ENCODE results near the gene PDE6C. TPM values are rescaled to one million over a fixed set of nuclear protein-coding genes. Genes with fewer than 3 reads are reported as not detected.

Gene PDE6C
- polyA plus RNA-seq, 1 donor (not counting 4 experiments of a cell fraction or from before 2014, with no cell fraction given), result not detected

- Histone ChIP-seq H4K20me1 (ENCODE audit: control insufficient read depth, extremely low read depth, insufficient read depth, low read length) (no peaks in the 10 kb centered on the region), H3K9ac (ENCODE audit: control insufficient read depth, extremely low read depth, insufficient read depth, low read length) (no peak overlapping the region), H3K79me2 (ENCODE audit: control insufficient read depth, insufficient read depth, low read length) (peaks cover 9% of the 10 kb centered on the region), H2AFZ (ENCODE audit: control insufficient read depth, low read length) (no peak overlapping the region), H3K9me3 (ENCODE audit: control insufficient read depth, low read depth, low read length) (no peaks in the 10 kb centered on the region), H3K27ac (ENCODE audit: control insufficient read depth, insufficient read depth, low read length) (no peak overlapping the region), H3K4me3 (ENCODE audit: control insufficient read depth in 2 of 3, extremely low read depth in 1 of 3, insufficient read depth in 2 of 3, low read depth in 1 of 3, low read length in 3 of 3) (no peak overlapping the region), H3K36me3 (ENCODE audit: control insufficient read depth in 2 of 2, extremely low read depth in 1 of 2, insufficient read depth in 2 of 2, low read length in 2 of 2) (peaks cover 4 to 7% of the 10 kb centered on the region in 2 experiments), H3K4me2 (ENCODE audit: control insufficient read depth, extremely low read depth, insufficient read depth, low read depth, low read length) (no peak overlapping the region), H3K4me1 (ENCODE audit: control insufficient read depth, extremely low read depth, insufficient read depth, low read length) (peaks cover 9% of the 10 kb centered on the region), H3K27me3 (ENCODE audit: control insufficient read depth, extremely low read depth, insufficient read depth, low read length) (no peaks in the 10 kb centered on the region), H3K9me1 (ENCODE audit: control insufficient read depth, extremely low read depth, insufficient read depth, low read length) (no peaks in the 10 kb centered on the region)
- TF ChIP-seq CTCF (optimal IDR thresholded peaks at IDR 0.05 in 1 of 3, IDR thresholded peaks at IDR 0.05 in 1 of 3, conservative IDR thresholded peaks at IDR 0.05 in 1 of 3; ENCODE audit: extremely low read depth in 1 of 3, insufficient read depth in 2 of 3, low read length in 3 of 3), result peak in 1 of 3 experiments; percentile 7
- TF ChIP-seq EZH2 (IDR thresholded peaks at IDR 0.05; ENCODE audit: low read length), result no peak
- dilution Hi-C loops (cut with MboI; ENCODE audit: extremely low pct_ligation_motif_present, low sequenced_read_pairs), result no loop called here
- DNase-seq (ENCODE audit: low read depth, low spot score) (no peak), FAIRE-seq (no peak)
These were observed 84.9 kb downstream of the PDE6C start for GRCh38 chr10:93697207-93697606.

GRCh38 chr10:93701866-93702209 is 89.5 kb downstream of the PDE6C start:
- peak; percentile 46 for FAIRE-seq
- Histone ChIP-seq H3K36me3 (ENCODE audit: control insufficient read depth in 2 of 2, extremely low read depth in 1 of 2, insufficient read depth in 2 of 2, low read length in 2 of 2) (peaks cover 2 to 4% of the 10 kb centered on the region in 2 experiments), H3K9me1 (ENCODE audit: control insufficient read depth, extremely low read depth, insufficient read depth, low read length) (no peaks in the 10 kb centered on the region), H2AFZ (ENCODE audit: control insufficient read depth, low read length) (peak overlapping the region; percentile 96), H3K4me3 (ENCODE audit: control insufficient read depth in 2 of 3, extremely low read depth in 1 of 3, insufficient read depth in 2 of 3, low read depth in 1 of 3, low read length in 3 of 3) (peak overlapping the region; percentile 60 to 93 (median 90)), H3K27ac (ENCODE audit: control insufficient read depth, insufficient read depth, low read length) (peak overlapping the region; percentile 82), H4K20me1 (ENCODE audit: control insufficient read depth, extremely low read depth, insufficient read depth, low read length) (no peaks in the 10 kb centered on the region), H3K9me3 (ENCODE audit: control insufficient read depth, low read depth, low read length) (no peaks in the 10 kb centered on the region), H3K79me2 (ENCODE audit: control insufficient read depth, insufficient read depth, low read length) (peaks cover 9% of the 10 kb centered on the region), H3K27me3 (ENCODE audit: control insufficient read depth, extremely low read depth, insufficient read depth, low read length) (no peaks in the 10 kb centered on the region), H3K4me1 (ENCODE audit: control insufficient read depth, extremely low read depth, insufficient read depth, low read length) (peaks cover 13% of the 10 kb centered on the region), H3K4me2 (ENCODE audit: control insufficient read depth, extremely low read depth, insufficient read depth, low read depth, low read length) (peak overlapping the region; percentile 84), H3K9ac (ENCODE audit: control insufficient read depth, extremely low read depth, insufficient read depth, low read length) (peak overlapping the region; percentile 90)
- DNase-seq (ENCODE audit: low read depth, low spot score), result no peak
- dilution Hi-C loops (cut with MboI; ENCODE audit: extremely low pct_ligation_motif_present, low sequenced_read_pairs), result no loop called here
- TF ChIP-seq CTCF (optimal IDR thresholded peaks at IDR 0.05 in 1 of 3, IDR thresholded peaks at IDR 0.05 in 1 of 3, conservative IDR thresholded peaks at IDR 0.05 in 1 of 3; ENCODE audit: extremely low read depth in 1 of 3, insufficient read depth in 2 of 3, low read length in 3 of 3), result no peak
- TF ChIP-seq EZH2 (IDR thresholded peaks at IDR 0.05; ENCODE audit: low read length), result no peak
